ENCODE data around the gene LARP4B. TPM values are rescaled to one million over a fixed set of nuclear protein-coding genes. Genes with fewer than 3 reads are reported as not detected.

Gene LARP4B
- polyA plus RNA-seq, 1 of the 3 experiments (the other 2 are of a cell fraction) = 23.3 TPM

DNA sequence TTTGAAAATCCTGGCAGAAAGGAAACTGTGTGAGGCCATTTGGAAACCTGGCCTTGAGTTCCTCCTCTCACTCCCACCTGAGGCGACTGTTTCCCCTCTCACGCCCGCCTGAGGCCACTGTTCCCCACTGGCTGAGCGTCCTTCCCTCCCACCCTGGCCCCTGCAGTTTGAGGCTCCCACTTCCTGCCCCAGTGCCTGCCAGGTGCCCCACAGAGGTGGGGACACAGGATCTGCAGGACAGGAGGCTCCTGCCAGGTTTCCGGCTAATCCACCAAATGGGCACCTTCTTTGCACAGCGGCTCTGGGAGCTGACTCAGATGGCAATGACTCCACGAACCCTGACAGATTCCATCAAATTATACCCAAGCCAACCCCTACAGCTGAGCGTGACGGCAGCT lies 24.3 kb upstream of the LARP4B start:
- 79% methylated on average over 8 of the region's 9 CpGs for WGBS (ENCODE audit: low lambda C conversion rate)
- no peaks in the 10 kb centered on the region for H3K9me3 ChIP-seq
- no peak overlapping the region for H3K4me3 ChIP-seq (ENCODE audit: low read depth in 2 of 2, low read length in 1 of 2)
- ChIA-PET POLR2A (no interaction called here), CTCF (no interaction called here)
- TF ChIP-seq FOXJ3 (CRISPR knock-in tag; IDR thresholded peaks at IDR 0.05) = no peak
- no peak for TF ChIP-seq NRF1 (IDR thresholded peaks at IDR 0.05; ENCODE audit: low read depth, low read length)
- no peak for TF ChIP-seq POLR2AphosphoS5 (IDR thresholded peaks at IDR 0.05; ENCODE audit: low read depth, low read length)
- TF ChIP-seq, protein P1, sequence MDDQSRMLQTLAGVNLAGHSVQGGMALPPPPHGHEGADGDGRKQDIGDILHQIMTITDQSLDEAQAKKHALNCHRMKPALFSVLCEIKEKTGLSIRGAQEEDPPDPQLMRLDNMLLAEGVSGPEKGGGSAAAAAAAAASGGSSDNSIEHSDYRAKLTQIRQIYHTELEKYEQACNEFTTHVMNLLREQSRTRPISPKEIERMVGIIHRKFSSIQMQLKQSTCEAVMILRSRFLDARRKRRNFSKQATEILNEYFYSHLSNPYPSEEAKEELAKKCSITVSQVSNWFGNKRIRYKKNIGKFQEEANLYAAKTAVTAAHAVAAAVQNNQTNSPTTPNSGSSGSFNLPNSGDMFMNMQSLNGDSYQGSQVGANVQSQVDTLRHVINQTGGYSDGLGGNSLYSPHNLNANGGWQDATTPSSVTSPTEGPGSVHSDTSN (IDR thresholded peaks at IDR 0.05) = no peak
- H3F3A ChIP-seq (replicated peaks; ENCODE audit: insufficient read depth) = no peaks in the 10 kb centered on the region
- H4K20me1 ChIP-seq (ENCODE audit: insufficient read depth) = no peaks in the 10 kb centered on the region
- H3K27ac ChIP-seq (ENCODE audit: low read depth in 2 of 2, low read length in 1 of 2) = no peak overlapping the region
- H3K36me3 ChIP-seq (replicated peaks in 1 of 2; ENCODE audit: control insufficient read depth in 1 of 2, insufficient read depth in 2 of 2, low read length in 1 of 2) = no peaks in the 10 kb centered on the region
- DNase-seq = no peak
- H2AFZ ChIP-seq (ENCODE audit: low read depth) = no peak overlapping the region
- no peaks in the 10 kb centered on the region for H3K4me1 ChIP-seq (ENCODE audit: control insufficient read depth in 1 of 2, insufficient read depth in 2 of 2, low read depth in 1 of 2, low read length in 1 of 2)
- no peaks in the 10 kb centered on the region for H3K79me2 ChIP-seq (ENCODE audit: insufficient read depth)
- no peak overlapping the region for H3K9ac ChIP-seq
- no peak overlapping the region for H3K4me2 ChIP-seq
- H3K27me3 ChIP-seq (ENCODE audit: insufficient read depth) = no peaks in the 10 kb centered on the region
- no peaks in the 10 kb centered on the region for H3K9me2 ChIP-seq

DNA sequence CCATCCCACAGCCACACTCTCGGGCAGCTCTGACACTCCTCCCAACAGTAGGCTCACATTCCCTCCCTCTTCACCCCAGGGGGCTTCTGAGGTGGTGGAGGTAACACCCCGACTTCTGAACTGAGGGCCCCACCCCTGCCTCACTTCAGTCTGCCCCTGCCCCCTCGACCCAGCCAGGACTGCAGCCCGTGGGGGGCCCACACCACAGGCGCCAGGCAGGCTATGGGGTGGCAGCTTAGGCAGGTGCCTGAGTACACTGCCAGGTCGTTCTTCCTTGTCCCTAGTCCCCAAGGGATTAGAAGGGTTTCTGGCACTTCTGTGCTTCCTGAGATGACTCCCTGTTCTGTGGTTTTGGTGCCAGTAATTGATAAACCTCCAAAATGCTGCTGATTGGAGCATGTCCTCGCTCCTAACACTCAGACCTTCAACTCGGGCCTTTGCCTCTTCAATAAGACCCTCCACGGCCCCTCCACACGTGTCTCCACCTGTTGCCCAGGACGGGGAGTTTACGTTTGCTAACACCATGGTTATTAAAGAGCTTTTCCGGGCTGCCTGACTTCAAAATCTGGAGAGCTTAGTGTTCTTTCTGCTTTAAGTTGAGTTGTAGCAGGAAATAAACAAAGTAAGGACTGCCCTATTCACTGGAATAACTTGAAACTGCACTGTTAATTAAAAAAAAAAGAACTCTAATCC lies 23.8 kb upstream of the LARP4B start:
- no peaks in the 10 kb centered on the region for H3K27me3 ChIP-seq (ENCODE audit: insufficient read depth)
- POLR2A ChIA-PET = no interaction called here
- H3K4me2 ChIP-seq = no peak overlapping the region
- 42% methylated on average over 11 of the region's 13 CpGs for WGBS (ENCODE audit: low lambda C conversion rate)
- no peaks in the 10 kb centered on the region for H3K9me3 ChIP-seq
- H3K4me1 ChIP-seq (ENCODE audit: control insufficient read depth in 1 of 2, insufficient read depth in 2 of 2, low read depth in 1 of 2, low read length in 1 of 2) = no peaks in the 10 kb centered on the region
- no peaks in the 10 kb centered on the region for H3K9me2 ChIP-seq
- no peaks in the 10 kb centered on the region for H4K20me1 ChIP-seq (ENCODE audit: insufficient read depth)
- no peaks in the 10 kb centered on the region for H3K36me3 ChIP-seq (replicated peaks in 1 of 2; ENCODE audit: control insufficient read depth in 1 of 2, insufficient read depth in 2 of 2, low read length in 1 of 2)
- H3K79me2 ChIP-seq (ENCODE audit: insufficient read depth) = no peaks in the 10 kb centered on the region
- no peak overlapping the region for H2AFZ ChIP-seq (ENCODE audit: low read depth)
- no peak overlapping the region for H3K27ac ChIP-seq (ENCODE audit: low read depth in 2 of 2, low read length in 1 of 2)
- CTCF ChIA-PET = no interaction called here
- TF ChIP-seq NFIC (IDR thresholded peaks at IDR 0.05; ENCODE audit: borderline replicate concordance) (no peak), JUND (IDR thresholded peaks at IDR 0.05) (no peak), TAF1 (IDR thresholded peaks at IDR 0.05; ENCODE audit: borderline replicate concordance, low read depth, low read length) (no peak), TEAD4 (IDR thresholded peaks at IDR 0.05; ENCODE audit: borderline replicate concordance, insufficient read depth) (no peak), RAD21 (IDR thresholded peaks at IDR 0.05; ENCODE audit: low read length) (no peak), GABPA (IDR thresholded peaks at IDR 0.05; ENCODE audit: low read depth) (no peak), RCOR1 (IDR thresholded peaks at IDR 0.05; ENCODE audit: low read length) (no peak), EZH2phosphoT487 (IDR thresholded peaks at IDR 0.05; ENCODE audit: borderline replicate concordance, low read depth) (no peak), FOXM1 (IDR thresholded peaks at IDR 0.05; ENCODE audit: low read depth) (no peak), EP300 (IDR thresholded peaks at IDR 0.05; ENCODE audit: borderline replicate concordance in 1 of 2, low read depth in 1 of 2, low read length in 1 of 2) (no peak), GATA2 (CRISPR knock-in tag; IDR thresholded peaks at IDR 0.05) (no peak), TCF12 (IDR thresholded peaks at IDR 0.05) (no peak), POLR2AphosphoS5 (IDR thresholded peaks at IDR 0.05; ENCODE audit: low read depth, low read length) (no peak)
- TF ChIP-seq, protein P2, sequence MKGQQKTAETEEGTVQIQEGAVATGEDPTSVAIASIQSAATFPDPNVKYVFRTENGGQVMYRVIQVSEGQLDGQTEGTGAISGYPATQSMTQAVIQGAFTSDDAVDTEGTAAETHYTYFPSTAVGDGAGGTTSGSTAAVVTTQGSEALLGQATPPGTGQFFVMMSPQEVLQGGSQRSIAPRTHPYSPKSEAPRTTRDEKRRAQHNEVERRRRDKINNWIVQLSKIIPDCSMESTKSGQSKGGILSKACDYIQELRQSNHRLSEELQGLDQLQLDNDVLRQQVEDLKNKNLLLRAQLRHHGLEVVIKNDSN (IDR thresholded peaks at IDR 0.05; ENCODE audit: borderline replicate concordance, low read depth) = no peak
- TF ChIP-seq, protein P3, sequence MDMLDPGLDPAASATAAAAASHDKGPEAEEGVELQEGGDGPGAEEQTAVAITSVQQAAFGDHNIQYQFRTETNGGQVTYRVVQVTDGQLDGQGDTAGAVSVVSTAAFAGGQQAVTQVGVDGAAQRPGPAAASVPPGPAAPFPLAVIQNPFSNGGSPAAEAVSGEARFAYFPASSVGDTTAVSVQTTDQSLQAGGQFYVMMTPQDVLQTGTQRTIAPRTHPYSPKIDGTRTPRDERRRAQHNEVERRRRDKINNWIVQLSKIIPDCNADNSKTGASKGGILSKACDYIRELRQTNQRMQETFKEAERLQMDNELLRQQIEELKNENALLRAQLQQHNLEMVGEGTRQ (IDR thresholded peaks at IDR 0.05; ENCODE audit: borderline replicate concordance, low read depth, low read length) = no peak
- TF ChIP-seq, protein P4, sequence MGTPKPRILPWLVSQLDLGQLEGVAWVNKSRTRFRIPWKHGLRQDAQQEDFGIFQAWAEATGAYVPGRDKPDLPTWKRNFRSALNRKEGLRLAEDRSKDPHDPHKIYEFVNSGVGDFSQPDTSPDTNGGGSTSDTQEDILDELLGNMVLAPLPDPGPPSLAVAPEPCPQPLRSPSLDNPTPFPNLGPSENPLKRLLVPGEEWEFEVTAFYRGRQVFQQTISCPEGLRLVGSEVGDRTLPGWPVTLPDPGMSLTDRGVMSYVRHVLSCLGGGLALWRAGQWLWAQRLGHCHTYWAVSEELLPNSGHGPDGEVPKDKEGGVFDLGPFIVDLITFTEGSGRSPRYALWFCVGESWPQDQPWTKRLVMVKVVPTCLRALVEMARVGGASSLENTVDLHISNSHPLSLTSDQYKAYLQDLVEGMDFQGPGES (IDR thresholded peaks at IDR 0.05; ENCODE audit: low read depth, low read length) = no peak
- TF ChIP-seq, protein P5, sequence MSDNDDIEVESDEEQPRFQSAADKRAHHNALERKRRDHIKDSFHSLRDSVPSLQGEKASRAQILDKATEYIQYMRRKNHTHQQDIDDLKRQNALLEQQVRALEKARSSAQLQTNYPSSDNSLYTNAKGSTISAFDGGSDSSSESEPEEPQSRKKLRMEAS (IDR thresholded peaks at IDR 0.05; ENCODE audit: low read depth) = no peak
- no peak overlapping the region for H3K9ac ChIP-seq
- no peak overlapping the region for H3K4me3 ChIP-seq (ENCODE audit: low read depth in 2 of 2, low read length in 1 of 2)
- no peaks in the 10 kb centered on the region for H3F3A ChIP-seq (replicated peaks; ENCODE audit: insufficient read depth)
- no peak for DNase-seq
